HepG2 (cell line): ENCODE measurements around the gene CTDNEP1. TPM values are rescaled to one million over a fixed set of nuclear protein-coding genes. Genes with fewer than 3 reads are reported as not detected.

ENCODE experiments used
- ATAC-seq: fragments of 200-7000 bp; cut with Tn5 transposase; 3 replicates; pipeline ENCODE4 v1.9.1; 2020; ENCODE audit warnings: mild to moderate bottlenecking, moderate library complexity
- BruUV-seq: library from RNA; stranded (reverse); fragments of 400-500 nt; replicated peaks from 2 replicates; lab custom pipeline; 2021; lab: Mats Ljungman, UMichigan
- CTCF ChIA-PET: fragments of 300-600 bp; formaldehyde crosslinking; extraction: SDS; loops from one replicate; lab custom pipeline; 2021; ENCODE audit warnings: low total read pairs, inconsistent platforms, low intra/inter-chr PET ratio; lab: Yijun Ruan, JAX
- POLR2A ChIA-PET: fragments of 350-600 bp; sonication (Branson Sonifier 250); formaldehyde crosslinking; loops from one replicate; lab custom pipeline; 2020; ENCODE audit warnings: antibody characterized with exemption, inconsistent platforms; lab: Yijun Ruan, JAX
- DNase-seq: peaks from one replicate; pipeline ENCODE4 v3.0.0-alpha.2; 2015; ENCODE audit warnings: low spot score
- FAIRE-seq: peaks from 3 replicates; lab custom pipeline; 2011; peaks lifted over from hg19 to GRCh38; lab: Jason Lieb, UNC
- H2AFZ ChIP-seq: one replicate; pipeline ENCODE4 v1.6.1; 2011; ENCODE audit warnings: low read length, inconsistent platforms
- H3K27ac ChIP-seq: fragments of 300-600 bp; 3 replicates; pipeline ENCODE4 v1.8.0; 2011; ENCODE audit warnings: mixed run types, mild to moderate bottlenecking, mixed read lengths, low read length, inconsistent platforms; ENCODE audit not compliant: insufficient read depth; ENCODE audit errors: extremely low read length
- H3K27me3 ChIP-seq, 2 experiments: fragments of 200-600 bp in 1 of 2; 2 replicates in 1 of 2; 3 replicates in 1 of 2; pipeline versions ENCODE4 v1.6.0 to v1.8.0; 2011; ENCODE audit warnings: low read length in 2 of 2, mild to moderate bottlenecking in 2 of 2, moderate library complexity in 2 of 2, inconsistent platforms in 1 of 2; ENCODE audit not compliant: insufficient read depth in 2 of 2, control insufficient read depth in 1 of 2
- H3K36me3 ChIP-seq, 2 experiments: fragments of 200-600 bp in 1 of 2; replicated peaks in 1 of 2; 2 replicates in 1 of 2; 3 replicates in 1 of 2; pipeline versions ENCODE4 v1.5.1 to v1.8.0; 2011; ENCODE audit warnings: low read length in 2 of 2, inconsistent platforms in 1 of 2; ENCODE audit not compliant: insufficient read depth in 2 of 2, control insufficient read depth in 1 of 2
- H3K4me1 ChIP-seq: 2 replicates; pipeline ENCODE4 v1.5.1; 2012; ENCODE audit warnings: low read length, inconsistent platforms; ENCODE audit not compliant: insufficient read depth
- H3K4me2 ChIP-seq: 2 replicates; pipeline ENCODE4 v1.6.0; 2011; ENCODE audit warnings: low read depth, low read length, inconsistent platforms
- H3K4me3 ChIP-seq, 3 experiments: fragments of 200-600 bp in 1 of 3; sonication (generic), shearing (Covaris generic) in 1 of 3; replicated peaks in 1 of 3; 2 replicates each; pipeline ENCODE4 v1.5.1; 2011 to 2016; ENCODE audit warnings: low read length in 3 of 3, inconsistent platforms in 2 of 3, low read depth in 2 of 3, mild to moderate bottlenecking in 2 of 3, control low read depth in 1 of 3, mixed read lengths in 1 of 3; ENCODE audit not compliant: insufficient read depth in 1 of 3
- H3K79me2 ChIP-seq: one replicate; pipeline ENCODE4 v1.6.1; 2011; ENCODE audit warnings: low read length, inconsistent platforms; ENCODE audit not compliant: insufficient read depth
- H3K9ac ChIP-seq: 2 replicates; pipeline ENCODE4 v1.6.0; 2011; ENCODE audit warnings: mild to moderate bottlenecking, low read depth, low read length, inconsistent platforms; ENCODE audit not compliant: insufficient read depth
- H3K9me3 ChIP-seq: 2 replicates; pipeline ENCODE4 v1.5.1; 2012; ENCODE audit warnings: mild to moderate bottlenecking, low read length
- H4K20me1 ChIP-seq: 2 replicates; pipeline ENCODE4 v1.6.0; 2011; ENCODE audit warnings: inconsistent platforms, mild to moderate bottlenecking, low read length, moderate library complexity; ENCODE audit not compliant: insufficient read depth
- HNRNPK ChIP-seq: fragments of 200-400 bp; formaldehyde crosslinking; IDR thresholded peaks from 2 replicates; pipeline ENCODE4 v1.6.1; 2018; ENCODE audit warnings: low read length, low read depth, moderate library complexity, mild to moderate bottlenecking; ENCODE audit not compliant: poor library complexity, severe bottlenecking
- KAT7 ChIP-seq: IDR thresholded peaks from 2 replicates; pipeline ENCODE4 v1.6.1; 2018; ENCODE audit warnings: borderline replicate concordance, missing compliant biosample characterization
- MED8 ChIP-seq: sonication (generic); formaldehyde crosslinking; IDR thresholded peaks from 2 replicates; pipeline ENCODE4 v1.8.1; 2023; ENCODE audit warnings: mild to moderate bottlenecking, missing genetic modification reagents; ENCODE audit not compliant: insufficient replicate concordance
- RARG ChIP-seq: sonication (generic); formaldehyde crosslinking; IDR thresholded peaks from 2 replicates; pipeline ENCODE4 v1.4.0; 2020; ENCODE audit warnings: low read depth, mild to moderate bottlenecking, missing genetic modification reagents
- SATB2 ChIP-seq: sonication (generic); formaldehyde crosslinking; IDR thresholded peaks from 2 replicates; pipeline ENCODE4 v1.5.0; 2020; ENCODE audit warnings: missing genetic modification reagents
- WIZ ChIP-seq: sonication (generic); formaldehyde crosslinking; IDR thresholded peaks from 2 replicates; pipeline ENCODE4 v1.5.1; 2020; ENCODE audit warnings: mild to moderate bottlenecking, missing genetic modification reagents
- ZFP82 ChIP-seq: sonication (generic); formaldehyde crosslinking; IDR thresholded peaks from 2 replicates; pipeline ENCODE4 v1.5.1; 2020; ENCODE audit warnings: mild to moderate bottlenecking, missing genetic modification reagents, borderline replicate concordance
- ZNF337 ChIP-seq: sonication (generic); formaldehyde crosslinking; IDR thresholded peaks from 2 replicates; pipeline ENCODE4 v1.5.1; 2020; ENCODE audit warnings: missing genetic modification reagents, low read depth, mild to moderate bottlenecking, borderline replicate concordance
- ZNF567 ChIP-seq: sonication (generic); formaldehyde crosslinking; IDR thresholded peaks from 2 replicates; pipeline ENCODE4 v1.8.1; 2023; ENCODE audit warnings: mild to moderate bottlenecking, missing genetic modification reagents, borderline replicate concordance
- ZNF670 ChIP-seq: sonication (generic); formaldehyde crosslinking; IDR thresholded peaks from 2 replicates; pipeline ENCODE4 v1.8.0; 2022; ENCODE audit warnings: mild to moderate bottlenecking, missing genetic modification reagents, borderline replicate concordance
- ZNF775 ChIP-seq: sonication (generic); formaldehyde crosslinking; IDR thresholded peaks from 2 replicates; pipeline ENCODE4 v1.4.0; 2020; ENCODE audit warnings: missing genetic modification reagents, mild to moderate bottlenecking, moderate library complexity, borderline replicate concordance
- WGBS: methylation state at CpG from one replicate; pipeline ENCODE4 v1.1.6; 2017; ENCODE audit warnings: low lambda C conversion rate; 5-methylcytosine and 5-hydroxymethylcytosine counted together
- in situ Hi-C: cut with HindIII; loops from 2 replicates; pipeline ENCODE4 v1.10.0; 2017; ENCODE audit warnings: low pct_unique_long_range_greater_than_20kb; ENCODE audit not compliant: extremely low pct_ligation_motif_present
- intact Hi-C: fragments of 100-400 bp; cut with micrococcal nuclease; formaldehyde crosslinking; loops from one replicate; pipeline ENCODE4 v1.10.0; 2022; ENCODE audit not compliant: unreplicated experiment
- polyA plus RNA-seq, 8 experiments: library from polyadenylated mRNA; depleted of rRNA in 3 of 8; stranded (reverse) in 7 of 8; unstranded in 1 of 8; fragments of >200 nt; fragmentation: Illumina TruSeq in 4 of 8; extraction: Trizol in 4 of 8; gene quantifications; 2 replicates each; pipeline versions ENCODE4 v1.2.1 to v1.2.3, GENCODE V29; 2011 to 2016; ENCODE audit warnings: low read depth in 4 of 8, missing spikeins in 1 of 8, mixed read lengths in 1 of 8; ENCODE audit not compliant: insufficient read depth in 1 of 8
- total RNA-seq, 5 experiments: library from RNA; depleted of rRNA; stranded (reverse); fragments of >200 nt; fragmentation: Illumina TruSeq; extraction: Trizol; gene quantifications; 2 replicates each; pipeline ENCODE4 v1.2.3, GENCODE V29; 2016; ENCODE audit warnings: low read depth in 1 of 5
- TF ChIP-seq, protein P1 (sequence below): sonication (generic); formaldehyde crosslinking; conservative IDR thresholded peaks from 2 replicates; pipeline ENCODE4 v1.4.0; 2020; ENCODE audit warnings: mild to moderate bottlenecking, missing genetic modification reagents, moderate library complexity
- TF ChIP-seq, protein P2 (sequence below): sonication (generic); formaldehyde crosslinking; IDR thresholded peaks from 2 replicates; pipeline ENCODE4 v1.4.0; 2020; ENCODE audit warnings: missing genetic modification reagents

The CTDNEP1 gene
- total and polyA plus RNA-seq, 2 of the 13 experiments (the other 11 are each of a cell fraction or from before 2014, with no cell fraction given) = 19.8 to 118 TPM

DNA sequence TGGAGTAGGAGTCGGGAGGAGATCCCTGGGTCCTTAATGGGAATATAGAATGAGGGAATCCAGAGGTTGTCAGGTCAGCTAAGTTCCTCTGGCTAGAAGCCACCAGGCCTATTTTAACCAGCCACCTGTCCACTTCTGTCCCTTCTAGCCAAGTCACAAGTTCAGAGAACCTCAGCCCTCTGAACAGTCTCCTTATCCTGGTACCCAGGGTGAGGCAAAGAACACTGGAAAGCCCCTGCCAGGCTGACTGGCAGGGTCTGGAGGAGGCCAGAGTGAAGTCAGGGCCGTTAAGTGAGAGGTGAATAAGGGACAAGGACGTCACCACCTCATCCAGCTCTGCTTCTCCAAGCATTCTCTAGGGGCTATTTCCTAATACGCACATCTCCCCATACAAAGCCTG lies 2.7 kb downstream of the CTDNEP1 start:
- intact Hi-C loops (no loop called here), in situ Hi-C loops (no loop called here)
- Histone ChIP-seq H3K4me3 (no peak overlapping the region), H3K4me2 (peak overlapping the region; percentile 90), H3K9ac (peak overlapping the region; percentile 24; the same call in 1 of the 2 replicates), H3K4me1 (peaks cover 30% of the 10 kb centered on the region), H3K9me3 (no peaks in the 10 kb centered on the region), H3K79me2 (peaks cover 53% of the 10 kb centered on the region), H3K27ac (no peak overlapping the region), H3K36me3 (peaks cover 5 to 27% of the 10 kb centered on the region in 2 experiments; a peak in 3 of 5 replicates), H2AFZ (no peak overlapping the region), H3K27me3 (peaks cover 0 to 2% of the 10 kb centered on the region in 2 experiments; a peak in 1 of 5 replicates), H4K20me1 (no peaks in the 10 kb centered on the region)
- no TSS peak for BruUV-seq
- FAIRE-seq = no peak
- no peak for ATAC-seq
- no peak for TF ChIP-seq SATB2 (CRISPR knock-in tag)
- TF ChIP-seq ZNF670 (CRISPR knock-in tag) = no peak
- no peak for TF ChIP-seq HNRNPK
- WGBS = 83% methylated on average over 4 of the region's 4 CpGs
- POLR2A ChIA-PET = interaction anchor here (1.5 to 1.6 kb wide), 2 partner anchors 14 to 16 kb away, joined by 4 to 5 read pairs; partner anchors contain the start of gene DVL2
- no peak for DNase-seq
- CTCF ChIA-PET = no interaction called here

DNA sequence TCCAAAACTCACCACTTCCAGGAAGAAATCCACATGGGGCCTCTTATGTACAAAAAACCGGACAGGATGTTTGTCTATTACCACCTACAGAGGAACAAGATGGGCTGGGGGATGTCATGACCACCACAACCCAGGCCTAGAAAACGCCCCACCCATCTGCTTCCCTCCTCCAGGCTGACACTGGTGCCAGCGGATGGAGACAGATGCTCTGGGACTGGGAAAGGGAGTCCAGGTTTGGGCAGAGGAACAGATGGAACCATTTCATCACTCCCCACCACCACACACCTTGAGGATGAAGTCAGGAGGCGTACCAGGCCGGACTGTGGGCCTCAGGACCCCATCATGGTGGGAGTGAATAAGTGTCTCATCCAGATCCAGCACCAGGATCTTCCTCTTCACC lies 4.8 kb downstream of the CTDNEP1 start:
- peaks cover 5 to 27% of the 10 kb centered on the region in 2 experiments; a peak in 4 of 5 replicates for H3K36me3 ChIP-seq
- ChIA-PET POLR2A (no interaction called here), CTCF (no interaction called here)
- H3K27me3 ChIP-seq = no peaks in the 10 kb centered on the region; a peak in 1 of 5 replicates
- H3K4me3 ChIP-seq = no peak overlapping the region
- H4K20me1 ChIP-seq = no peaks in the 10 kb centered on the region
- H3K79me2 ChIP-seq = peaks cover 44% of the 10 kb centered on the region
- no peak for TF ChIP-seq WIZ (CRISPR knock-in tag)
- TF ChIP-seq ZFP82 = no peak
- TF ChIP-seq, protein P1, sequence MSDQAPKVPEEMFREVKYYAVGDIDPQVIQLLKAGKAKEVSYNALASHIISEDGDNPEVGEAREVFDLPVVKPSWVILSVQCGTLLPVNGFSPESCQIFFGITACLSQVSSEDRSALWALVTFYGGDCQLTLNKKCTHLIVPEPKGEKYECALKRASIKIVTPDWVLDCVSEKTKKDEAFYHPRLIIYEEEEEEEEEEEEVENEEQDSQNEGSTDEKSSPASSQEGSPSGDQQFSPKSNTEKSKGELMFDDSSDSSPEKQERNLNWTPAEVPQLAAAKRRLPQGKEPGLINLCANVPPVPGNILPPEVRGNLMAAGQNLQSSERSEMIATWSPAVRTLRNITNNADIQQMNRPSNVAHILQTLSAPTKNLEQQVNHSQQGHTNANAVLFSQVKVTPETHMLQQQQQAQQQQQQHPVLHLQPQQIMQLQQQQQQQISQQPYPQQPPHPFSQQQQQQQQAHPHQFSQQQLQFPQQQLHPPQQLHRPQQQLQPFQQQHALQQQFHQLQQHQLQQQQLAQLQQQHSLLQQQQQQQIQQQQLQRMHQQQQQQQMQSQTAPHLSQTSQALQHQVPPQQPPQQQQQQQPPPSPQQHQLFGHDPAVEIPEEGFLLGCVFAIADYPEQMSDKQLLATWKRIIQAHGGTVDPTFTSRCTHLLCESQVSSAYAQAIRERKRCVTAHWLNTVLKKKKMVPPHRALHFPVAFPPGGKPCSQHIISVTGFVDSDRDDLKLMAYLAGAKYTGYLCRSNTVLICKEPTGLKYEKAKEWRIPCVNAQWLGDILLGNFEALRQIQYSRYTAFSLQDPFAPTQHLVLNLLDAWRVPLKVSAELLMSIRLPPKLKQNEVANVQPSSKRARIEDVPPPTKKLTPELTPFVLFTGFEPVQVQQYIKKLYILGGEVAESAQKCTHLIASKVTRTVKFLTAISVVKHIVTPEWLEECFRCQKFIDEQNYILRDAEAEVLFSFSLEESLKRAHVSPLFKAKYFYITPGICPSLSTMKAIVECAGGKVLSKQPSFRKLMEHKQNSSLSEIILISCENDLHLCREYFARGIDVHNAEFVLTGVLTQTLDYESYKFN (CRISPR knock-in tag) = no peak
- no peak for TF ChIP-seq ZNF567 (CRISPR knock-in tag)
- TF ChIP-seq, protein P2, sequence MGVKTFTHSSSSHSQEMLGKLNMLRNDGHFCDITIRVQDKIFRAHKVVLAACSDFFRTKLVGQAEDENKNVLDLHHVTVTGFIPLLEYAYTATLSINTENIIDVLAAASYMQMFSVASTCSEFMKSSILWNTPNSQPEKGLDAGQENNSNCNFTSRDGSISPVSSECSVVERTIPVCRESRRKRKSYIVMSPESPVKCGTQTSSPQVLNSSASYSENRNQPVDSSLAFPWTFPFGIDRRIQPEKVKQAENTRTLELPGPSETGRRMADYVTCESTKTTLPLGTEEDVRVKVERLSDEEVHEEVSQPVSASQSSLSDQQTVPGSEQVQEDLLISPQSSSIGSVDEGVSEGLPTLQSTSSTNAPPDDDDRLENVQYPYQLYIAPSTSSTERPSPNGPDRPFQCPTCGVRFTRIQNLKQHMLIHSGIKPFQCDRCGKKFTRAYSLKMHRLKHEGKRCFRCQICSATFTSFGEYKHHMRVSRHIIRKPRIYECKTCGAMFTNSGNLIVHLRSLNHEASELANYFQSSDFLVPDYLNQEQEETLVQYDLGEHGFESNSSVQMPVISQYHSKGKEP = no peak
- TF ChIP-seq ZNF775 (CRISPR knock-in tag) = no peak
- TF ChIP-seq ZNF337 = no peak
- no peak for TF ChIP-seq KAT7 (CRISPR knock-in tag)
- no peak for TF ChIP-seq MED8 (CRISPR knock-in tag)
- TF ChIP-seq RARG (CRISPR knock-in tag) = no peak
- H3K27ac ChIP-seq = no peak overlapping the region
- no peak for FAIRE-seq
- DNase-seq = no peak
- H3K4me2 ChIP-seq = no peak overlapping the region
- H2AFZ ChIP-seq = no peak overlapping the region
- in situ Hi-C loops = no loop called here
- BruUV-seq = no TSS peak
- intact Hi-C loops = no loop called here
- peaks cover 28% of the 10 kb centered on the region for H3K4me1 ChIP-seq
- ATAC-seq = no peak
- no peaks in the 10 kb centered on the region for H3K9me3 ChIP-seq
- H3K9ac ChIP-seq = no peak overlapping the region
- 95% methylated on average over 5 of the region's 5 CpGs for WGBS
